Neuronal stem cell (in vitro differentiated cells): ENCODE measurements around the gene ULK4.

Experiments used
- DNase-seq: peaks from one replicate; pipeline ENCODE4 v3.0.0-alpha.2; 2013; ENCODE audit warnings: low spot score
- H2AFZ ChIP-seq: one replicate; pipeline ENCODE4 v1.6.1; 2013; ENCODE audit warnings: mild to moderate bottlenecking, low read length, inconsistent platforms
- H2AK5ac ChIP-seq: 2 replicates; pipeline ENCODE4 v1.6.1; 2013; ENCODE audit warnings: low read depth, mild to moderate bottlenecking, inconsistent platforms, low read length, moderate library complexity, mixed read lengths
- H2BK120ac ChIP-seq: 2 replicates; pipeline ENCODE4 v1.6.1; 2013; ENCODE audit warnings: low read depth, mild to moderate bottlenecking, inconsistent platforms, low read length, moderate library complexity, mixed read lengths
- H2BK12ac ChIP-seq: one replicate; pipeline ENCODE4 v1.6.1; 2013; ENCODE audit warnings: low read length, inconsistent platforms
- H2BK15ac ChIP-seq: 2 replicates; pipeline ENCODE4 v1.6.1; 2013; ENCODE audit warnings: mild to moderate bottlenecking, low read length, inconsistent platforms, mixed read lengths
- H2BK5ac ChIP-seq: one replicate; pipeline ENCODE4 v1.6.1; 2013; ENCODE audit warnings: inconsistent platforms, mild to moderate bottlenecking, low read length, moderate library complexity
- H3K14ac ChIP-seq: one replicate; pipeline ENCODE4 v1.6.1; 2013; ENCODE audit warnings: low read length, inconsistent platforms
- H3K18ac ChIP-seq: 2 replicates; pipeline ENCODE4 v1.6.1; 2013; ENCODE audit warnings: low read length, inconsistent platforms
- H3K23ac ChIP-seq: 2 replicates; pipeline ENCODE4 v1.6.1; 2013; ENCODE audit warnings: low read depth, mild to moderate bottlenecking, mixed read lengths, low read length, inconsistent platforms; ENCODE audit not compliant: poor library complexity
- H3K27ac ChIP-seq: replicated peaks from 3 replicates; pipeline ENCODE4 v1.5.1; 2013; ENCODE audit warnings: low read length, inconsistent platforms
- H3K27me3 ChIP-seq, 3 experiments: 2 replicates each; pipeline ENCODE4 v1.6.1; 2013; ENCODE audit warnings: low read length in 3 of 3, mild to moderate bottlenecking in 2 of 3, inconsistent platforms in 1 of 3, low read depth in 1 of 3, mixed read lengths in 1 of 3, moderate library complexity in 1 of 3; ENCODE audit not compliant: control insufficient read depth in 3 of 3, insufficient read depth in 3 of 3
- H3K36me3 ChIP-seq, 2 donors: replicated peaks in 1 of 2; 2 replicates each; pipeline ENCODE4 v1.6.1; 2013; ENCODE audit warnings: low read length in 2 of 2; ENCODE audit not compliant: control insufficient read depth in 2 of 2, insufficient read depth in 2 of 2
- H3K4ac ChIP-seq: 2 replicates; pipeline ENCODE4 v1.6.1; 2013; ENCODE audit warnings: inconsistent platforms, mild to moderate bottlenecking, low read length, moderate library complexity
- H3K4me1 ChIP-seq, 2 donors: 1 replicate in 1 of 2; 2 replicates in 1 of 2; pipeline ENCODE4 v1.6.1; 2013; ENCODE audit warnings: low read length in 2 of 2, low read depth in 1 of 2; ENCODE audit not compliant: control insufficient read depth in 2 of 2, insufficient read depth in 1 of 2
- H3K4me2 ChIP-seq: one replicate; pipeline ENCODE4 v1.6.1; 2013; ENCODE audit warnings: mild to moderate bottlenecking, low read length, inconsistent platforms; ENCODE audit not compliant: insufficient read depth, poor library complexity, severe bottlenecking
- H3K4me3 ChIP-seq, 2 donors: 2 replicates each; pipeline ENCODE4 v1.5.1; 2013; ENCODE audit warnings: low read length in 2 of 2, mild to moderate bottlenecking in 2 of 2, inconsistent platforms in 1 of 2, moderate library complexity in 1 of 2
- H3K79me1 ChIP-seq: one replicate; pipeline ENCODE4 v1.6.1; 2013; ENCODE audit warnings: low read depth, mild to moderate bottlenecking, inconsistent platforms, low read length, moderate library complexity
- H3K9ac ChIP-seq: one replicate; pipeline ENCODE4 v1.6.1; 2013; ENCODE audit warnings: mild to moderate bottlenecking, low read depth, low read length, inconsistent platforms; ENCODE audit not compliant: poor library complexity
- H3K9me3 ChIP-seq, 2 donors: replicated peaks in 1 of 2; 2 replicates each; pipeline versions ENCODE3 to v1.6.1; 2013; ENCODE audit warnings: low read length in 2 of 2, mild to moderate bottlenecking in 2 of 2, inconsistent platforms in 1 of 2, low read depth in 1 of 2, mixed read lengths in 1 of 2, moderate library complexity in 1 of 2; ENCODE audit not compliant: control insufficient read depth in 2 of 2, insufficient read depth in 1 of 2
- H4K8ac ChIP-seq: one replicate; pipeline ENCODE4 v1.6.1; 2013; ENCODE audit warnings: low read depth, mild to moderate bottlenecking, inconsistent platforms, low read length, moderate library complexity
- H4K91ac ChIP-seq: one replicate; pipeline ENCODE4 v1.6.1; 2013; ENCODE audit warnings: low read length, low read depth, mild to moderate bottlenecking, inconsistent platforms; ENCODE audit not compliant: poor library complexity
- WGBS, 2 donors: extraction: QIAGEN DNeasy Blood & Tissue Kit; methylation state at CpG; one replicate each; pipeline ENCODE4 v1.1.7; 2013; ENCODE audit warnings: missing lambda C conversion rate in 2 of 2, mixed read lengths in 1 of 2; ENCODE audit not compliant: insufficient read length in 2 of 2, insufficient replicate concordance in 1 of 2; ENCODE audit errors: extremely low coverage in 2 of 2; 5-methylcytosine and 5-hydroxymethylcytosine counted together

Gene ULK4

DNA sequence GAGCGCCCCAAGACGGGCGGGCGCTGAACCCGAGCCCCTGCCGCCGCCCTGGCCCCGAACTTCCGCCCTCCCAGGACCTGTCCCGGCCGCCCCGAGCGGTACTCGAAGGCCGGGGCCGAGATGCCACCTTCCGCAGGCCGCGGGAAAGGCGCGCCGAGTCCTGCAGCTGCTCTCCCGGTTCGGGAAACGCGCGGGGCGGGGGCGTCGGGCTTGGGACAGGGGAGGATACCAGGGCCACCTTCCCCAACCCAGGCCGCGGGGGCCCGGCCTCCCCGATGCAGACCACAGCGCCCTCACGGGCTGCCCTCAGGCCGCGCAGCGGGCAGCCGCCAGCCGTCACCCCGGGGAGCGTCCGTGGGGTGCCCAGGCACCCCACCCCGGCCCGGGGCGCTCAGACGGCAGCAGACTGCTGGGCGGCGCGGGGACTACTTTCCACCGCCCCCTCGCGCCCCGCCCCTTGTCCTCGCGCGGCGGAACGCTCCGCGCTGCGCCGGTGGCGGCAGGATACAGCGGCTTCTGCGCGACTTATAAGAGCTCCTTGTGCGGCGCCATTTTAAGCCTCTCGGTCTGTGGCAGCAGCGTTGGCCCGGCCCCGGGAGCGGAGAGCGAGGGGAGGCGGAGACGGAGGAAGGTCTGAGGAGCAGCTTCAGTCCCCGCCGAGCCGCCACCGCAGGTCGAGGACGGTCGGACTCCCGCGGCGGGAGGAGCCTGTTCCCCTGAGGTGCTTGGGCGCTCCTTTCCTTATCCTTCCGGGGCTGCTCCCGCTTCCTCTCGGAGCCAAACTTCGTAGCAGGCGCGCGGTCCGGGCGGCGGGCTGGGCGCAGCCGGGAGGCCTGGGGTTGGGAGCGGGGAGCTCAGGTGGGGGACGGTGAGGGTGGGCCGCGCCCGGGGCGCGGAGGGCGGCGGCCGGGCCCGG lies 762.7 kb downstream of the ULK4 start, which contains the start of gene CTNNB1:
CTNNB1 (plus strand) TSS at position 556 of the 916 bp plus-strand sequence. CDS start 24,564 bp downstream, outside the sequence.
- peak within 1 kb of the TSS; percentile 22 for H2BK12ac ChIP-seq
- peak within 1 kb of the TSS; percentile 89 for H3K4me2 ChIP-seq
- H4K8ac ChIP-seq = peak within 1 kb of the TSS; percentile 92
- H3K9me3 ChIP-seq = no peaks in the 10 kb centered on the region
- peaks cover 6 to 22% of the 10 kb centered on the region in 2 donors for H3K4me1 ChIP-seq
- peak within 1 kb of the TSS; percentile 98 for H3K27ac ChIP-seq
- peak within 1 kb of the TSS; percentile 99 for H4K91ac ChIP-seq
- H3K23ac ChIP-seq = peak within 1 kb of the TSS; percentile 100
- WGBS, 2 donors = no CpG with 5 or more reads among the region's 112 CpGs
- peak within 1 kb of the TSS; percentile 98 for H3K4ac ChIP-seq
- peak within 1 kb of the TSS; percentile 93 to 96 for H3K4me3 ChIP-seq
- H3K18ac ChIP-seq = peak within 1 kb of the TSS; percentile 100
- peak within 1 kb of the TSS; percentile 97 for H2AK5ac ChIP-seq
- no peaks in the 10 kb centered on the region for H3K27me3 ChIP-seq
- H3K79me1 ChIP-seq = peaks cover 3% of the 10 kb centered on the region
- peak within 1 kb of the TSS; percentile 94 for H3K14ac ChIP-seq
- peak within 1 kb of the TSS; percentile 100 for H2BK5ac ChIP-seq
- H3K36me3 ChIP-seq = no peaks in the 10 kb centered on the region
- peak within 1 kb of the TSS; percentile 98 for H2BK15ac ChIP-seq
- H2AFZ ChIP-seq = peak within 1 kb of the TSS; percentile 98
- H2BK120ac ChIP-seq = peak within 1 kb of the TSS; percentile 87
- H3K9ac ChIP-seq = peak within 1 kb of the TSS; percentile 100
- peak; percentile 96 for DNase-seq

GRCh38 chr3:41198526-41198925 lies 763.4 kb downstream of the ULK4 start:
- Histone ChIP-seq H4K8ac (peak overlapping the region; percentile 86), H3K18ac (peak overlapping the region; percentile 99), H3K4me2 (peak overlapping the region; percentile 89), H2AFZ (peak overlapping the region; percentile 98), H3K27ac (peak overlapping the region; percentile 71), H2BK15ac (peak overlapping the region; percentile 98), H4K91ac (no peak overlapping the region), H3K4ac (no peak overlapping the region), H3K9me3 (no peaks in the 10 kb centered on the region), H2BK12ac (peak overlapping the region; percentile 16), H3K79me1 (peaks cover 3% of the 10 kb centered on the region), H2BK5ac (peak overlapping the region; percentile 94), H2BK120ac (no peak overlapping the region), H3K36me3 (no peaks in the 10 kb centered on the region), H3K4me3 (peak overlapping the region; percentile 93 to 96), H2AK5ac (no peak overlapping the region), H3K23ac (peak overlapping the region; percentile 100), H3K27me3 (no peaks in the 10 kb centered on the region), H3K4me1 (peaks cover 6 to 21% of the 10 kb centered on the region in 2 donors), H3K9ac (peak overlapping the region; percentile 81), H3K14ac (no peak overlapping the region)
- DNase-seq = peak; percentile 43
- no CpG with 5 or more reads among the region's 20 CpGs for WGBS, 2 donors

DNA sequence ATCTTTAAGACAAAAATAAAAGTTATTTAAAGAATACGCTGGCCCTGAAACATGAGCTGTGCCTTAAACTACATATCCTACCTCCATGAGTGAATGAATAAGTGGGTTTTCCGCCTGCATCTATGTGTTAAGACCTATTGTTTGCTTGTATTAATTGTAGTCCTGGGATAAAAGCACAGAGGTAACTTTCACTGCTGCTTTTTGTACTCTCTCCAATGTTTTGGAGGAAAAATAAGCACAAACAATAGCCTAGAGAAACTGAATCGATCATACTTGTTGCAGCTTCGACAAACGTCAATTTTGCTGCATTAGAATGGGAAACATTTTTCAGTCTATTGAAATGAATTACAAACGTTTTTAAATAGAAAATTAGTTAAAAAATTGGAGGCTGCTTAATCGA lies 763.9 kb downstream of the ULK4 start:
- no CpG with 5 or more reads among the region's 7 CpGs for WGBS, 2 donors
- no peak overlapping the region for H2BK120ac ChIP-seq
- no peak overlapping the region for H3K4ac ChIP-seq
- H3K4me3 ChIP-seq = peak overlapping the region in 1 of 2 donors; percentile 96
- no peak overlapping the region for H3K4me2 ChIP-seq
- no peak overlapping the region for H2BK5ac ChIP-seq
- no peaks in the 10 kb centered on the region for H3K9me3 ChIP-seq
- H2AFZ ChIP-seq = peak overlapping the region; percentile 98
- H3K4me1 ChIP-seq = peaks cover 6 to 16% of the 10 kb centered on the region in 2 donors
- H3K36me3 ChIP-seq = no peaks in the 10 kb centered on the region
- H2AK5ac ChIP-seq = no peak overlapping the region
- no peak overlapping the region for H2BK15ac ChIP-seq
- H3K14ac ChIP-seq = no peak overlapping the region
- no peak overlapping the region for H3K23ac ChIP-seq
- no peak overlapping the region for H4K8ac ChIP-seq
- no peak overlapping the region for H4K91ac ChIP-seq
- peaks cover 3% of the 10 kb centered on the region for H3K79me1 ChIP-seq
- no peak overlapping the region for H3K18ac ChIP-seq
- no peak overlapping the region for H3K9ac ChIP-seq
- no peak overlapping the region for H2BK12ac ChIP-seq
- H3K27ac ChIP-seq = no peak overlapping the region
- H3K27me3 ChIP-seq = no peaks in the 10 kb centered on the region
- DNase-seq = no peak
